Ovary (tissue), 3 donors: ENCODE results near the gene DENND5B.

Source experiments
- CTCF ChIP-seq, 3 donors: fragments of 450-650 bp in 2 of 3; fragments of 200-600 bp in 1 of 3; IDR thresholded peaks; one replicate each; pipeline versions ENCODE4 v1.5.1 to v1.8.0; 2016 to 2022; ENCODE audit warnings: antibody characterized with exemption in 3 of 3, mild to moderate bottlenecking in 1 of 3
- EP300 ChIP-seq: sonication (generic); formaldehyde crosslinking; IDR thresholded peaks from one replicate; pipeline ENCODE4 v1.6.1; 2017; ENCODE audit warnings: antibody characterized with exemption
- donor health status: DM: no; HTN: no; CAD: no.

GRCh38 chr12:31337952-31338351, 253.0 kb downstream of the DENND5B start:
- TF ChIP-seq CTCF (IDR thresholded peaks at IDR 0.05): no peak
- no peak for TF ChIP-seq EP300
